ENCODE results near the gene KIRREL1. TPM values are rescaled to one million over a fixed set of nuclear protein-coding genes. Genes with fewer than 3 reads are reported as not detected.

Gene KIRREL1
- total RNA-seq, 2 experiments from 2014 or later: not detected

DNA sequence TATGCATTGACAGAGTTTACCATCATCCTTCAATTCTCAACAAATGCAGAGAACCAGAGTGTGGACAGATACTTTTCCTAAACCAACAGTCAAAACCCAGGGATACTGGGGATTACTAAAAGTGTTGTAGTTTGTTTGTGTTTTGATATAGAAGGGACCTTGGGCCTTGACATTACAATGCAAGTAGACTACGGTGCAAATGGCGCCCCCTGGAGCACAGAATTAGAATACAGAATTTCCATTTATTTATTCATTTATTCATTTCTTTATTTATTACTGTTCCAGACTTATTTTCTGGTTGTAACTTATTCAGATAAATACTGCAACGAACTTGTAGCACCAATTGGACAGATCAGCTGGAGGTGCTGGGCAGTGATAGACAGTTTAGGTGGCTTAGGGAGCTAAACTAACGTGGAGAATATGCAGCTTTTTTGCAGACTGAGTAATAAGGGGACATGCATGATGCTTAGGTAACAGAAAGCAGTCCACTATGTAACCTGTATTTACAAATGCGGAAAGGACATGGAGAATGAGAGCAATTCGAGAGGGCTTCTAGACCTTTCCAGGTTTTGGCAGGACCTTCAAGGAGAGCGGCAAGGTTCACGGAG is 42.6 kb downstream of the KIRREL1 start:
- Mint-ChIP-seq H3K4me1 (ENCODE audit: low read depth) (no peaks in the 10 kb centered on the region), H3K4me3 (no peak overlapping the region), H3K27me3 (peaks cover 19% of the 10 kb centered on the region), H3K36me3 (ENCODE audit: low read depth) (no peaks in the 10 kb centered on the region), H3K9me3 (no peaks in the 10 kb centered on the region), H3K27ac (no peak overlapping the region)
- TF ChIP-seq CTCF (IDR thresholded peaks at IDR 0.05): peak; percentile 33
- DNase-seq: peak in 4 of 14 experiments; percentile 4 to 32 (median 14)
- H3K4me1 ChIP-seq (ENCODE audit: insufficient read depth, low read length): no peaks in the 10 kb centered on the region
- ChIA-PET CTCF (no interaction called here), POLR2A (interaction anchor here (0.6 kb wide), 1 partner anchor 1457 kb away, joined by 3 read pairs; no protein-coding TSS in a partner anchor)
- no peak overlapping the region for H3K4me3 ChIP-seq (ENCODE audit: low read length)
- peaks cover 0 to 4% of the 10 kb centered on the region in 2 experiments for H3K27me3 ChIP-seq (ENCODE audit: control insufficient read depth in 1 of 2, insufficient read depth in 2 of 2, low read length in 2 of 2)
- ATAC-seq (ENCODE audit: poor library complexity): no peak
- no peak overlapping the region for H3K27ac ChIP-seq (ENCODE audit: low read depth in 1 of 2, low read length in 2 of 2)
- no peaks in the 10 kb centered on the region for H3K36me3 ChIP-seq (ENCODE audit: insufficient read depth, low read length)
- H3K9me3 ChIP-seq (ENCODE audit: control insufficient read depth in 1 of 2, insufficient read depth in 1 of 2, low read length in 2 of 2): no peaks in the 10 kb centered on the region
- intact Hi-C loops (cut with DNase I, micrococcal nuclease): no loop called here

DNA sequence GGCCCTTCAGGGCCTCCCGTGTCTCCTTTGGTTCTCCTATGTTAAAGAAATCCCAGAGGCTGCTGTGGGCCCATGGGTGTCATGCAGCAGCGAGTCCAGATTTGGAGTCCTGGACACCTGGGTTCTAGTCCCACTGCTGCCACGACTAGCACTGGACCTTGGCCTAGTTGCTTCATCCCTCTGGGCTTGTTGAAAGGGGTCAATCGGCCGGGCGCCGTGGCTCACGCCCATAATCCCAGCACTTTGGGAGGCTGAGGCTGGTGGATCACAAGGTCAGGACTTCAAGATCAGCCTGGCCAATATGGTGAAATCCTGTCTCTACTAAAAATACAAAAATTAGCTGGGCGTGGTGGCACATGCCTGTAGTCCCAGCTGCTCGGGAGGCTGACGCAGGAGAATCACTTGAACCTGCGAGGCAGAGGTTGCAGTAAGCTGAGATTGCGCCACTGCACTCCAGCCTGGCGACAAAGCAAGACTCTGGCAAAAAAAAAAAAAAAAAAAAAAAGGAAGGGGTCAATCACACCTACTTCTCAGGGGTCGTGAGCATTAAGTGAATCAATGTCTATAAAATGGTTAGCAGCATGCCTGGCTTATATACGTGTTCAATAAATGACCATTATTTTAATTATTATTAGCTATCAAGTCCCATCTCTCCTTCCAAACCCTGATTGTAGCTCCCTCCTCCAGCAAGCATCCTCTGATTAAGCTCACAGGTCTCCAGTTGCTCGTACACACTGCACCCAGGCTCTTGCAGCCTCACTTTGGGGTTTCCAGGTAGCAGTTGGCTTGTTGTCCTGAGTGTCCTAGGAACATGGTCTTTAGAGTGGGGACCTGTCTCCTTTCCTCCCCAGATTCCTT is 43.8 kb downstream of the KIRREL1 start:
- Mint-ChIP-seq H3K27ac (no peak overlapping the region), H3K4me1 (ENCODE audit: low read depth) (no peaks in the 10 kb centered on the region), H3K27me3 (peaks cover 29% of the 10 kb centered on the region), H3K4me3 (no peak overlapping the region), H3K36me3 (ENCODE audit: low read depth) (no peaks in the 10 kb centered on the region), H3K9me3 (no peaks in the 10 kb centered on the region)
- ChIA-PET CTCF (no interaction called here), POLR2A (no interaction called here)
- no peak overlapping the region for H3K27ac ChIP-seq (ENCODE audit: low read depth in 1 of 2, low read length in 2 of 2)
- TF ChIP-seq CTCF (IDR thresholded peaks at IDR 0.05): no peak
- ATAC-seq (ENCODE audit: poor library complexity) (no peak), DNase-seq (no peak)
- no peaks in the 10 kb centered on the region for H3K4me1 ChIP-seq (ENCODE audit: insufficient read depth, low read length)
- H3K36me3 ChIP-seq (ENCODE audit: insufficient read depth, low read length): no peaks in the 10 kb centered on the region
- no peaks in the 10 kb centered on the region for H3K9me3 ChIP-seq (ENCODE audit: control insufficient read depth in 1 of 2, insufficient read depth in 1 of 2, low read length in 2 of 2)
- H3K27me3 ChIP-seq (ENCODE audit: control insufficient read depth in 1 of 2, insufficient read depth in 2 of 2, low read length in 2 of 2): peaks cover 0 to 4% of the 10 kb centered on the region in 2 experiments
- intact Hi-C loops (cut with DNase I, micrococcal nuclease): no loop called here
- no peak overlapping the region for H3K4me3 ChIP-seq (ENCODE audit: low read length)

DNA sequence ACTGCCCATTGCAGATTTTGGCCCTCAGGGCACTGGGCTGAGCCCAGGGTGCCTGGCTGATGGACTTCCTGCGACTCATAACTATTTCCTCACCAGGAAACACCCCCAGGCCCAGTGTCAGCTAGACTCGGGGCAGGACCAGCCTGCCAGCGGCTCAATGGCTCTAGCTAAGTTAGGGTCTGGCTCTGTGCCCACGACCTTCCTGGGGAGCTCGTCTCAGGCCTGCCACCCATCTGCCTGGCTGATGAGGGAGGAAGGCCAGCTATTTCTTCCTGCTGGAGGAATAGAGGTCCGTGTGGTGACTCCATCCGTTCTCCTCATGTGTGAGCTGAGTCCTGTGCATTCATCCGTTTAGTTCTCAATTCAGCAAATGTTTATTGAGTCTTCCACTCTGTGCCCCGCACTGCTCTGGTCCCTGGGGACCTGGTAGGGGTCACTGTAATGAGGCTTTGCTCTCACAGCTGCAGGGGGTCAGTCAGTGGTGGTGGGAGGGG is 44.5 kb downstream of the KIRREL1 start:
- POLR2A ChIA-PET: no interaction called here
- TF ChIP-seq CTCF (IDR thresholded peaks at IDR 0.05): no peak
- ATAC-seq (ENCODE audit: poor library complexity): no peak

More for the DNA sequence above, 44.5 kb downstream of the KIRREL1 start:
- no peaks in the 10 kb centered on the region for H3K9me3 ChIP-seq (ENCODE audit: control insufficient read depth in 1 of 2, insufficient read depth in 1 of 2, low read length in 2 of 2)
- Mint-ChIP-seq H3K36me3 (ENCODE audit: low read depth) (no peaks in the 10 kb centered on the region), H3K4me3 (no peak overlapping the region), H3K27ac (no peak overlapping the region), H3K4me1 (ENCODE audit: low read depth) (no peaks in the 10 kb centered on the region), H3K27me3 (peaks cover 29% of the 10 kb centered on the region), H3K9me3 (no peaks in the 10 kb centered on the region)
- intact Hi-C loops (cut with DNase I, micrococcal nuclease): no loop called here
- CTCF ChIA-PET: no interaction called here
- no peak for DNase-seq
- no peak overlapping the region for H3K4me3 ChIP-seq (ENCODE audit: low read length)
- H3K27me3 ChIP-seq (ENCODE audit: control insufficient read depth in 1 of 2, insufficient read depth in 2 of 2, low read length in 2 of 2): peaks cover 0 to 4% of the 10 kb centered on the region in 2 experiments
- H3K27ac ChIP-seq (ENCODE audit: low read depth in 1 of 2, low read length in 2 of 2): no peak overlapping the region
- H3K36me3 ChIP-seq (ENCODE audit: insufficient read depth, low read length): no peaks in the 10 kb centered on the region
- no peaks in the 10 kb centered on the region for H3K4me1 ChIP-seq (ENCODE audit: insufficient read depth, low read length)
